HEK293 (cell line): Measurements from ENCODE around the gene METTL25B.

Experiments
- ATF2 ChIP-seq: fragments of 450-650 bp; formaldehyde crosslinking; IDR thresholded peaks from 2 replicates; pipeline ENCODE4 v1.5.1; 2016; ENCODE audit warnings: missing biosample characterization, missing genetic modification characterization, low read depth
- CTCF ChIP-seq: fragments of 450-650 bp; formaldehyde crosslinking; IDR thresholded peaks from 2 replicates; pipeline ENCODE4 v1.5.1; 2016; ENCODE audit warnings: missing biosample characterization, missing genetic modification characterization
- PRDM10 ChIP-seq: fragments of 450-650 bp; formaldehyde crosslinking; IDR thresholded peaks from 2 replicates; pipeline ENCODE4 v1.5.1; 2016; ENCODE audit warnings: missing biosample characterization, missing genetic modification characterization
- SETDB1 ChIP-seq: IDR thresholded peaks from one replicate; pipeline ENCODE4 v1.6.1; 2017; ENCODE audit warnings: mild to moderate bottlenecking, low read length, moderate library complexity, mixed read lengths; ENCODE audit not compliant: insufficient read length
- ZBTB10 ChIP-seq: fragments of 450-650 bp; formaldehyde crosslinking; IDR thresholded peaks from 2 replicates; pipeline ENCODE4 v1.5.1; 2016; ENCODE audit warnings: missing biosample characterization, missing genetic modification characterization
- ZBTB7A ChIP-seq: fragments of 450-650 bp; formaldehyde crosslinking; IDR thresholded peaks from 2 replicates; pipeline ENCODE4 v1.5.1; 2016; ENCODE audit warnings: low read depth, missing biosample characterization, missing genetic modification characterization
- ZBTB8A ChIP-seq: fragments of 450-650 bp; formaldehyde crosslinking; IDR thresholded peaks from 2 replicates; pipeline ENCODE4 v1.5.1; 2016; ENCODE audit warnings: missing biosample characterization, missing genetic modification characterization
- ZEB2 ChIP-seq: fragments of 450-650 bp; formaldehyde crosslinking; IDR thresholded peaks from 2 replicates; pipeline ENCODE4 v1.5.1; 2016; ENCODE audit warnings: missing biosample characterization, missing genetic modification characterization
- ZNF266 ChIP-seq: fragments of 450-650 bp; formaldehyde crosslinking; IDR thresholded peaks from 2 replicates; pipeline ENCODE4 v1.5.1; 2016; ENCODE audit warnings: missing biosample characterization, missing genetic modification characterization, low read depth
- ZNF416 ChIP-seq: fragments of 450-650 bp; formaldehyde crosslinking; IDR thresholded peaks from 2 replicates; pipeline ENCODE4 v1.5.1; 2016; ENCODE audit warnings: missing biosample characterization, missing genetic modification characterization
- ZNF521 ChIP-seq: fragments of 450-650 bp; formaldehyde crosslinking; IDR thresholded peaks from 2 replicates; pipeline ENCODE4 v1.5.1; 2017; ENCODE audit warnings: missing biosample characterization, mild to moderate bottlenecking, missing genetic modification characterization
- ZNF600 ChIP-seq: fragments of 450-650 bp; formaldehyde crosslinking; IDR thresholded peaks from 2 replicates; pipeline ENCODE4 v1.5.1; 2016; ENCODE audit warnings: missing biosample characterization, missing genetic modification characterization
- TF ChIP-seq, protein P1 (sequence below): fragments of 450-650 bp; formaldehyde crosslinking; IDR thresholded peaks from 2 replicates; pipeline ENCODE4 v1.5.1; 2016; ENCODE audit warnings: missing biosample characterization, missing genetic modification characterization
- TF ChIP-seq, protein P2 (sequence below): fragments of 450-650 bp; formaldehyde crosslinking; IDR thresholded peaks from 2 replicates; pipeline ENCODE4 v1.5.1; 2016; ENCODE audit warnings: missing biosample characterization, missing genetic modification characterization

DNA sequence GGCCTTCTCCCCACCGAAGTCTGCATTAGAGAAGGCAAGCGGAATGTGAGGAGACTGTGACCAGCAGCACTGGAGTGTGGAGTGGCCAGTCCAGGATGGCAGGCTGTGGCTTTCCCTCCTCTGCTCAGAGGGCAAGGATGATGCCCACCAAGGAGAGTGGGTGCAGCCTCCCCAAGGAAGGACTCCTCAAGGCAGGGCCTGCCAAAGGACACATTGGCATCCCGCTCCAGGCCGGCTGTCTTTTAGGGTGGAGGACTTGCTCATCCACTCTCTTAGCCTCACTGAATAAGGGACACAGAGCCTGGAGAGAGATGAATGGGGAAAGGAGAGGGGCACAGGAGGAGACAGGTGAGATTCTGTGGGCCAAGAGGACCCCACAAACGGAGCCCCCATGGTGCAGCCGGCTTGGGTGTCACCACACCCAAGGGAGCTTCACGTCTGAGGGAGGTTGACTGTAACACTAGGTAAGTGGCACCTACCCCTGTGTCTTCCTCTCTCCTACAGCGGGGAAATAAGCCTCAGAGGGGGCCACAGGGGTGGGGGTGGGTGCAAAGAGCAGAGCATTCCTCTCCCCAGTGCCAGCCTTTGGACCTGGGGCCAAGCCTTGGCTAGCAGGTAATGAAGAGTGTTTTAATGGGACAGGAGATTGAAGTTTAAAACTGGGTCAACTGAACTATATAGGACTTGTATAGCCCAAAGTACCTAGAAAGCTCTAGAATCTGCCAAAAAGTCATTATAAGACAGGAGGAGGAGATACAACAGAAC is 46.9 kb upstream of the METTL25B start:
- TF ChIP-seq, protein P1, sequence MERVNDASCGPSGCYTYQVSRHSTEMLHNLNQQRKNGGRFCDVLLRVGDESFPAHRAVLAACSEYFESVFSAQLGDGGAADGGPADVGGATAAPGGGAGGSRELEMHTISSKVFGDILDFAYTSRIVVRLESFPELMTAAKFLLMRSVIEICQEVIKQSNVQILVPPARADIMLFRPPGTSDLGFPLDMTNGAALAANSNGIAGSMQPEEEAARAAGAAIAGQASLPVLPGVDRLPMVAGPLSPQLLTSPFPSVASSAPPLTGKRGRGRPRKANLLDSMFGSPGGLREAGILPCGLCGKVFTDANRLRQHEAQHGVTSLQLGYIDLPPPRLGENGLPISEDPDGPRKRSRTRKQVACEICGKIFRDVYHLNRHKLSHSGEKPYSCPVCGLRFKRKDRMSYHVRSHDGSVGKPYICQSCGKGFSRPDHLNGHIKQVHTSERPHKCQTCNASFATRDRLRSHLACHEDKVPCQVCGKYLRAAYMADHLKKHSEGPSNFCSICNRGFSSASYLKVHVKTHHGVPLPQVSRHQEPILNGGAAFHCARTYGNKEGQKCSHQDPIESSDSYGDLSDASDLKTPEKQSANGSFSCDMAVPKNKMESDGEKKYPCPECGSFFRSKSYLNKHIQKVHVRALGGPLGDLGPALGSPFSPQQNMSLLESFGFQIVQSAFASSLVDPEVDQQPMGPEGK (tag by site-specific recombination), result no peak
- no peak for TF ChIP-seq ZEB2 (tag by site-specific recombination)
- no peak for TF ChIP-seq ZBTB10 (tag by site-specific recombination)
- TF ChIP-seq ZNF266 (tag by site-specific recombination), result no peak
- no peak for TF ChIP-seq CTCF (tag by site-specific recombination)
- TF ChIP-seq SETDB1, result no peak
- TF ChIP-seq, protein P2, sequence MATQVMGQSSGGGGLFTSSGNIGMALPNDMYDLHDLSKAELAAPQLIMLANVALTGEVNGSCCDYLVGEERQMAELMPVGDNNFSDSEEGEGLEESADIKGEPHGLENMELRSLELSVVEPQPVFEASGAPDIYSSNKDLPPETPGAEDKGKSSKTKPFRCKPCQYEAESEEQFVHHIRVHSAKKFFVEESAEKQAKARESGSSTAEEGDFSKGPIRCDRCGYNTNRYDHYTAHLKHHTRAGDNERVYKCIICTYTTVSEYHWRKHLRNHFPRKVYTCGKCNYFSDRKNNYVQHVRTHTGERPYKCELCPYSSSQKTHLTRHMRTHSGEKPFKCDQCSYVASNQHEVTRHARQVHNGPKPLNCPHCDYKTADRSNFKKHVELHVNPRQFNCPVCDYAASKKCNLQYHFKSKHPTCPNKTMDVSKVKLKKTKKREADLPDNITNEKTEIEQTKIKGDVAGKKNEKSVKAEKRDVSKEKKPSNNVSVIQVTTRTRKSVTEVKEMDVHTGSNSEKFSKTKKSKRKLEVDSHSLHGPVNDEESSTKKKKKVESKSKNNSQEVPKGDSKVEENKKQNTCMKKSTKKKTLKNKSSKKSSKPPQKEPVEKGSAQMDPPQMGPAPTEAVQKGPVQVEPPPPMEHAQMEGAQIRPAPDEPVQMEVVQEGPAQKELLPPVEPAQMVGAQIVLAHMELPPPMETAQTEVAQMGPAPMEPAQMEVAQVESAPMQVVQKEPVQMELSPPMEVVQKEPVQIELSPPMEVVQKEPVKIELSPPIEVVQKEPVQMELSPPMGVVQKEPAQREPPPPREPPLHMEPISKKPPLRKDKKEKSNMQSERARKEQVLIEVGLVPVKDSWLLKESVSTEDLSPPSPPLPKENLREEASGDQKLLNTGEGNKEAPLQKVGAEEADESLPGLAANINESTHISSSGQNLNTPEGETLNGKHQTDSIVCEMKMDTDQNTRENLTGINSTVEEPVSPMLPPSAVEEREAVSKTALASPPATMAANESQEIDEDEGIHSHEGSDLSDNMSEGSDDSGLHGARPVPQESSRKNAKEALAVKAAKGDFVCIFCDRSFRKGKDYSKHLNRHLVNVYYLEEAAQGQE (tag by site-specific recombination), result no peak
- no peak for TF ChIP-seq ATF2 (tag by site-specific recombination)
- TF ChIP-seq ZBTB8A, result no peak
- TF ChIP-seq ZNF521 (tag by site-specific recombination), result no peak
- no peak for TF ChIP-seq ZNF416 (tag by site-specific recombination)
- TF ChIP-seq ZBTB7A (tag by site-specific recombination), result no peak
- no peak for TF ChIP-seq ZNF600 (tag by site-specific recombination)
- no peak for TF ChIP-seq PRDM10 (tag by site-specific recombination)
